Suprapubic skin (tissue), 4 donors: ENCODE data around the gene DYNC2H1.

Experiments used
- EP300 ChIP-seq: sonication (generic); formaldehyde crosslinking; IDR thresholded peaks from one replicate; pipeline ENCODE4 v1.6.1; 2017; ENCODE audit warnings: antibody characterized with exemption
- POLR2A ChIP-seq, 2 donors: fragments of 450-650 bp; IDR thresholded peaks; one replicate each; pipeline ENCODE4 v1.6.1; 2017; ENCODE audit warnings: antibody characterized with exemption in 2 of 2, mild to moderate bottlenecking in 2 of 2, moderate library complexity in 2 of 2
- POLR2AphosphoS5 ChIP-seq, 3 donors: sonication (generic); formaldehyde crosslinking; IDR thresholded peaks; one replicate each; pipeline ENCODE4 v1.6.1; 2017; ENCODE audit warnings: antibody characterized with exemption in 3 of 3
- TF ChIP-seq, protein P1 (sequence below), 2 donors: fragments of 200-600 bp in 1 of 2; fragments of 450-650 bp in 1 of 2; sonication (generic) in 1 of 2; IDR thresholded peaks; one replicate each; pipeline ENCODE4 v1.5.1; 2016 to 2019; ENCODE audit warnings: antibody characterized with exemption in 2 of 2, mild to moderate bottlenecking in 1 of 2, moderate library complexity in 1 of 2

DNA sequence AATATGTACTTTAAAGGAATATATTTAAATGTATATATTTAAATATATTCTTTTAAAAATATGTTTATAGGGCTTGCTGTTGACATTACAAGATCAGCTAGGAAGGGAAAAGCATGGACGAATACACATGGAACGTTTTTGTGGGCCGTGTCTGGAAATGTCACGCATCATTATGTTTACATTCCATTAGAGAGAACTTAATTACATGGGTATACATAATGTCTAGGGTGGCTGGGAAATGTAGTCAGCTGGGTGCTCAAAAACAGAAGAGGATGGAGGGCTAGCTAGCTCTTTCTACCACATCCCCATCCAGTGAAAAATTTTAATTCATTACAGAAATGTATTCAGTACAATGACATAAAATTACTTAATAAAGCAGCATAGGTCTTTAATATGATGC lies 371.2 kb downstream of the DYNC2H1 start:
- TF ChIP-seq, protein P1, sequence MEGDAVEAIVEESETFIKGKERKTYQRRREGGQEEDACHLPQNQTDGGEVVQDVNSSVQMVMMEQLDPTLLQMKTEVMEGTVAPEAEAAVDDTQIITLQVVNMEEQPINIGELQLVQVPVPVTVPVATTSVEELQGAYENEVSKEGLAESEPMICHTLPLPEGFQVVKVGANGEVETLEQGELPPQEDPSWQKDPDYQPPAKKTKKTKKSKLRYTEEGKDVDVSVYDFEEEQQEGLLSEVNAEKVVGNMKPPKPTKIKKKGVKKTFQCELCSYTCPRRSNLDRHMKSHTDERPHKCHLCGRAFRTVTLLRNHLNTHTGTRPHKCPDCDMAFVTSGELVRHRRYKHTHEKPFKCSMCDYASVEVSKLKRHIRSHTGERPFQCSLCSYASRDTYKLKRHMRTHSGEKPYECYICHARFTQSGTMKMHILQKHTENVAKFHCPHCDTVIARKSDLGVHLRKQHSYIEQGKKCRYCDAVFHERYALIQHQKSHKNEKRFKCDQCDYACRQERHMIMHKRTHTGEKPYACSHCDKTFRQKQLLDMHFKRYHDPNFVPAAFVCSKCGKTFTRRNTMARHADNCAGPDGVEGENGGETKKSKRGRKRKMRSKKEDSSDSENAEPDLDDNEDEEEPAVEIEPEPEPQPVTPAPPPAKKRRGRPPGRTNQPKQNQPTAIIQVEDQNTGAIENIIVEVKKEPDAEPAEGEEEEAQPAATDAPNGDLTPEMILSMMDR (IDR thresholded peaks at IDR 0.05): no peak
- TF ChIP-seq EP300: no peak
- TF ChIP-seq POLR2A (IDR thresholded peaks at IDR 0.05): no peak
- no peak for TF ChIP-seq POLR2AphosphoS5 (IDR thresholded peaks at IDR 0.05)
